NCI-H2196 (cell line): ENCODE measurements around the gene BRINP2.

Source experiments
- DNase-seq: peaks from one replicate; lab custom pipeline; 2025; ENCODE audit not compliant: unreplicated experiment; lab: John Stamatoyannopoulos, UW

BRINP2 gene

GRCh38 chr1:177257576-177257975 lies 86.8 kb downstream of the BRINP2 start:
- DNase-seq = no peak

DNA sequence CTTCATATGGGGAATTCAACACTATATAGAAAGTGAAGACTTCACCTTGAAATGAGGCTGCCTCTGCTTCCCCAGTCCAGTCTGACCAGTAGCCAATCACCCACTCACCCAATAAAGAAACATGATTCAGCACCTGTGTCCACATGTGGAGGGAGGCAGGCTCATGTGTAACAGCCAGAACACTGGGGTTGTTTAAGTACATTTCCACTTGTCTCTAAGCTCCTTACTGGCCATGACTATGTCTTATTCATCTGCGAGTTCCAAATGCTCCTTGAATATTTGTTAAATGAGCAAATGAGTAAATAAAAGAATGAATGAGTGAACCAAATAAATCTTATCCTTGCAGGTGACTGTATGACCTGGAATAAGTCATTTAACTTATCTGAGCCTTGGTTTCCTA lies 100.1 kb downstream of the BRINP2 start:
- no peak for DNase-seq

DNA sequence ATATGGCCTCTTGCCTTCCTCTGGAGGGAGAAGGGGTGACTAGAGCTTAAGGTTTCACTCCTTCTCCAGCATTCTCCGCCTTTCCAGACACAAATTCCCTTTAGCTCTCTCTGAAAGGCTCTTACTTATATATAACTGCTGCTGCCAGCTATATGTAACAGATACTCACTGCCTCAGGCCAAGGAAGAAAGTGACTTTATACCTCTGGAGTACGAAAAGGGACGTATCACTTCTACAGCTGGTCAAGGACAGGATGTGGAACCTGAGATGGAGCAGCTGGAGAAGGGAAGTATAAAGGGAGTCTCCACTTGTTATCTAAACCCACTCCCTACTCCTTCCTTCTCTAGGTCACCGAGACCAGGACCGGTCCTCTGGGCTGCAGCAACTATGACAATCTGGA lies 102.4 kb downstream of the BRINP2 start:
- DNase-seq = no peak

GRCh38 chr1:177274687-177275211 lies 104.0 kb downstream of the BRINP2 start:
- DNase-seq = peak; percentile 10

DNA sequence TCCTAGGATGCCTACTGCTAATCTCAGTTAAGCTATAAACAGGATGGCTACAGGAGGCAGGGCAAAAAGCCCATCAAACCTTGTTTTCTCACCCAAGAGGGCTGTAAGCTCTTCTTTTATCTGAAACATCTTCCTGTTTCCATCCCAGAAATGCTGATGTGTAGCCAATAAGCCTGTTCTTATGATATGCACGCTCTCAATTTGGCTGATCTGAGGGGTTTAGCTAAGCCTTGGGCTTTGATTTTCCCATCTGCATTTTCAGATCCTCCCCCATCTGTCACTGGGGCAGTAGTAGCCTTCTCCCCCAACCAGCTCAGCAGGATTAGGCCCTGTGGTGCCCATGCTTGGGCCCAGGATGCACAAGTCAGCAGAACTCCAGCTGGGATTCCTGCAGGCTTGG lies 105.0 kb downstream of the BRINP2 start:
- no peak for DNase-seq

- DNase-seq = no peak
Observed at GRCh38 chr1:177278626-177279390, 108.0 kb downstream of the BRINP2 start.

DNA sequence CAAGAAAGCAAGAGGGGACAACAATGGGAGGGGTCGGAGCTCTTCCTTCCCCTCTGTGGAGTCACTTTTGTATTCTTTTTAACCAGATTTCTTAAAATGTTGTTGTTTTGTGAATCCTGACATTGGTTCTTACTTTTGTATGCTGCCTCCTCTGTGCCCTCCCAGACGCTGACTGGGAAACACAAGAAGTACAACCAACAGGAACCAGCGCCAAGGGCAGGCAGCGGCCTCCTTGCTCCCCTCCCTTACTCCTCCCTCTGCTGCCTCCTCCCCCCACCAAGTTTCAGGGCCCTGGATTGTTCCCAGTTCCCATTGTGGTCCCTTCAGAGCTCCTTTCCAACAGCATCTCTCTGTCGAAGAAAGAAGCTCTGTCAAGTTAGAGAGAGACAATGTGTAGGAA lies 111.1 kb downstream of the BRINP2 start:
- DNase-seq = no peak

- no peak for DNase-seq
Observed at GRCh38 chr1:177282976-177283375, 112.2 kb downstream of the BRINP2 start.

- DNase-seq = no peak
Observed at GRCh38 chr1:177283380-177283779, 112.6 kb downstream of the BRINP2 start.

DNA sequence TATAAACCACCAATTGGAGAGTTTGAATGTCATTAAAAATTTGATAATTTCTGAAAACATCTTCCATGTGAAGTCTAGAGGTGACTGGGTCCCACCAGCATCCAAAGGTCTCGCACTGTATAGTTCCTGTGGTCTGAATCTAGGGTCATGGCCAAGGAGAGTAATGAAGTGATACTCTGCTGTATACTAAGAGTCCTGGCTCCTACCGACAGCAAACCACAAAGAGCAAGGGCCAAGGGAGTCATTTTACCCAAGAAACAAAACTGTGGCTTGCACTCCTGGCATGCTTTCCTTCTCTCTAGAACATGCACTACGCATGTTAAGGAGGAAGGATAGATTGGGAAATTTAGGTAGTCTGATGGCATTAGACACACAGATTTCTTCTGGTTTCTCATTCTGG lies 115.6 kb downstream of the BRINP2 start:
- no peak for DNase-seq

- no peak for DNase-seq
Observed at GRCh38 chr1:177287270-177287669, 116.5 kb downstream of the BRINP2 start.

DNA sequence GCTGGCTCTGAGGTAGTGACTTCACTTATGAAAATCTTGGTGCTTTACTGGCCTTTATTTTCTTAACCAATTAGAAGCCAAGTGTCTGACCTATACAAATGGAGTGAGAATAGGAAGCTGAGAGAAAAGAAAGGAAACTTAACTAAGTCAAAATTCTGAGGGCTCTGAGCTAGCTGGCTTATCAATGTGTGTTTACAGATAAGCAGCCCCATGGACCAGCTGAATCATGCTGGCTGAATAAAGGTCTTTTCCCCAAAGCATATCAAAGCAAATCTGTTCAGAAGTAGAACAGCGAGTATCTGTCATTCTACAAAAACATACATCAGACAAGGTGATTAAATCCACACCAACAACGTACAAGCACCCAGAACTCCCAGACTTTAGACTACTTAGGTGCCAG lies 117.2 kb downstream of the BRINP2 start:
- no peak for DNase-seq

DNA sequence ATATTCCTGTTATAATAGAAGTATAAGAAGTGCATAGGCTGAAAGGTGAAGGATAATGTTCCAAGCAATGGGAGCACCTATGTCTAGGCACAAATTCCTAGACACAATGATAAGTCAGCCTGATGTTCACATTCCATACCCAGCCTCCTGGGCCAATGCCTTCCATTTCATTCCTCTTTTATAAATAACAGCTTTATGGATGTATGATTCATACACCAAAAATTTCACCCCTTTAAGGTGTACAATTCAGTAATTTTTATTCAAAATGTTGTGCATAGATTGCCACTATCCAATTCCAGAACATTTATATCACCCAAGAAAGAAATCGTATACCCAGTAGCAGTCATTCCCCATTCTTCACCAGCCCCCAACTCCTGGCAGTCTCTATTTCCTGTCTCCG lies 118.8 kb downstream of the BRINP2 start:
- DNase-seq = no peak

GRCh38 chr1:177300431-177300830 lies 129.7 kb downstream of the BRINP2 start:
- no peak for DNase-seq

DNA sequence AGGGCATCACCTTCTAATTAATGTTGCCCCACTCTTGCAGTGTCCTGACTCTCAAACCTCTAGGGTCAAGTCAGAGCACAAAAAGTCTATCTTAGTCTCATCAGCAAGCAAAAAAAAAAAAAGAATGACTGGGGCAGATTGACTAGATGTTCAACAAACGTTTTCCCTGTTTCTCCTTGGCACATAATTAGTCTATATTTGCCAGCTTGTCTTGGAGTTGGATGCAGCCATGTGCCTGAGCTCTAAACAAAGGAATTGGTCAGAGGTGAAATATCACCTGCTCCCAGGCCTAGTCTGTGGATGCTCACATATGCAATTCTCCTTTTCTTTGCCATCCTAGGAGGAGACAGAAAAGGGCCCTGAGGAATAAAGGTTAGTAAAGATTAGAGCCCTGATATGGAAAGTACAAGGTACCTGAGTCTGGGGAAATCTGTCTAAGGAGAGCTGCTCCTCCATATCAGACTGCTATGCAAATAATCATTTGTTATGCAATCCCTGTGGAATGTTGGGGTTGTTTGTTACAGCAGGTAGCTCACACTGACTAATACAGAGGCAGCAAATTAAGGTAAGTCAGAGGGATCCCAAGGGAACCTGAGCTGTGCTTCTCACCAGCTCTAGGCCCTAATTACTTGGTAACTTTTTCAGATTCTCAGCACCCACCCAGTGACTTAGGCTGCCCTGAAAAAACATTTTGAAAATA lies 130.8 kb downstream of the BRINP2 start:
- no peak for DNase-seq

DNA sequence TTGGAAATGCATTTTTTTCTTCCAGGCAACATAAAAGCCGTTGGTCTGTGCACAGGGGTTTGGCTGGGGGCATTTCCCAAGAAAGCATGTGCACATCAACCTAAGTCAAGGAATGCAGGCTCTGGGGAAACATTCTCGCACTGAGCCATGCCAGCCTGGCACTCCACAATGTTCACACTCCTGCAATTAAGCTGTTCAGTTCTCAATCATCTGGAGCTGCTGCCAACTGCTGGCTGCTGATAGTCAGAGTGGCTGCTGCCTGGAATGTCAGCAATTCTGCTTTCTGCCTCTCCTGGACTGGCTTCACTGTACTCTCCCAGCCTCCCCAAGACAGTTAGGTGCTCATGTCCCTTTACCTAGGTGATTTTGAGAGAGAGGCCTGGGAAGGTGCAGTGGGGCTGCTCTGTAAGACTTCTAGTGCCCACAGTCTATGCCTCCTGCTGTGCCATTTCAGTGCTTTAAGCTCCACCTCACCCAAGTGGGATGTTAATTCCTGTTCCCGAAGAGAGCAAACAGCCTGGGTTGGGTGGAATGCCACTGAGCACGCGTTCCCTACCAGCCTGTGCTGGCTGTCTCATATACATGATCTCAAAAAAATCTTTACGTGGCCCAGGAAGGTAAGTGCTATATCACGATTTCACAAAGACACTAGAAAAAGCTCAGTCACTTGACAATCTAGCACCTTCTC lies 131.7 kb downstream of the BRINP2 start:
- no peak for DNase-seq

DNA sequence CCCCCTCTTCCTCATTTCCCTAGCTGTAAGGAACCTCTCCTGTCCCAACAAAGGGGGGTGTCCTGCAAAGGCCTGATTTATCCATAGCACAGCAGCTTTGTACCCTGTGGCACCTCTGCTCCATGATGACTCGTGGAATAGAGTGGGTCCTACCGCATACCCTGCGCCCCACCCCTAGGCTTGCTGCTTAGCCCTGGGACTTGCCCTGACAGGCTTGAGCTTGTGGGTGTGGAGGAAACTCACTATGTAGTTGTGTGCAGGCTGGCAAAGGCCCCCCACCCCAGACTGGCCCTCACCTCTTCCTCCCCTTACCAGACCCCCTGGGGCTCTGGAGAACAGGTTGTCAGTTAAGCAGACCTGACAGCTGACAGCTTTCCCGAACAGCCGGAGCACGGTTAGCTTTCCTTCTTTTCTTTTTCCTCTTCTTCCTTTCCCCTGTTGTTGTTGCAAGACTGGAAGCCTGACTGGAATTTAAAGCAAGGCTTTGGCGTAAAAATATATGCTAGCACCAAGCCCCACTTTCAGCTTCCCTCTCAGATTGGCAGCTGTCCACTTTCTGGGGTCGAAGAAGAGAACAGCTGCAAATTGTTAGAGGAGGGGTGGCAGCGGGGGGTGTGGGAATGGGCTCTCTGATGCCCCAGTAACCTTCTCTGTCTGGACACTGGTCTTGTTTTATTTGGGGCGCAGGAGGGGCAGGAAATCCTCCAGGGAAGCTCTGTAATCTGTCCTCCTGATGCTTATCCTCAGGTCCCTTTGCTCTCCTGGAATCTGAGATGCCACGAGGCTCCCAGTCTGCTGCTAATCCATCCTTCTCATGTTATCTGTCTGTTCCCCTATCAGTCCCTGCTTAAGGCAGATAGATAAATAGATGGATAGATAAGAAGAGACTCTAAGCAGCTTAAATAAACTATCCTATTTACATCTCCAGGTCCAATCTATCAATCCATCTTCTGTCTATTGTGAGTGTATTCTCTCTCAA lies 134.6 kb downstream of the BRINP2 start:
- DNase-seq = no peak

- DNase-seq = no peak
Observed at GRCh38 chr1:177306019-177306415, 135.3 kb downstream of the BRINP2 start.

DNA sequence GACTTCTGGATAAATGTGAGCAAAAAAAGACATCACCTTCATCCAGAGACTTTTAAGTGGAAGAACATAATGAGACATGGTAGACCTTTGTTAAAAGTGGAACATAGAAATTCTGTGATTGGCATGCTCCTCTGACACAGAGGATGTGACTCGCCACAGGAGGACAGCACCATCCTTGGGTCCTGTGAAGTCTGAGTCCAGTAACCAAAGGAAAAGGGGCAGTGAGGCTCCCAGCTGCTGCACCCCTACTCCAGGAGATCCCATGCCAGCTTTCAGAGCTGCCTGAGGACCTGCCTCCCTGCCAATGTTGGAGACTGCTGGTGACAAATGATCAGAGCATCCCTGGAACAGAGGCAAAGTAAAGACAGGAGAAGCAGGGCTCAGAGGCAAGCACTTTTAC lies 136.2 kb downstream of the BRINP2 start:
- no peak for DNase-seq

DNA sequence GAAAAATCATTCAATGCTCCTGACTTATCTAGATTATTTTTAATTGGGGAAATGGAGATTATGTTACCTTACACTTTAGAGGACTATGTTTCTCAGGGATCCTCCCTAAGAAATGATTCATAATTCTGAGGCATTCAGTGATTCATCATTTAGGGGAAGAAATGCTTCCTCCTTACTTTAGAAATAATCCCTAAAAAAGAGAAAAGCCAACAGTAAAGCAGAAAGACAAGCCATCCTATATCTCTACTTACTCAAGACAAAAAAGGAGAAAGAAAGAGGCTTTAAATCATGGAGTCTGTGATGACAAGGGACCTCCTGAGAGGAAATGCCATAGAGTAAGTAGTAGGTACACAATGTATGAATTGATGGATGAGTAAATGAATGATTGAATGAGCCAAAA lies 137.0 kb downstream of the BRINP2 start:
- no peak for DNase-seq

DNA sequence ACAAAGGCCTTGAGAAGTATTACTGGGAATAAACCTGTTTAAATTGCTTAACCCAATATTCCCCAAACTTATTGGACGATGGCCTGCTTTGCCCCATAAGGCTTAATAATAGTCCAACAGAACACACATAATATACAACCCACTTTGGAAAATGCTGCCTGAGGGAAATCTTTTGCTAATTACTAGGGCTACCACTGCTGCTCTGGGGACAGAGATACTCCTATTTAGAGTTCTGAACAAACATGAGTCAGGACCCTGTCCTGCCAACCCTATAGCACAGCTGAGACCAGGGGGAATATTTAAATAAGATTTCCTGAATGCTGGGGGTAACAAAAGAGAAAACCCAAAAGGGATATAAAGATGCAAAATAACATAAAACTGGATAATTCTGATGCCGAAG lies 139.1 kb downstream of the BRINP2 start:
- DNase-seq = no peak
